Keratinocyte (primary cell): ENCODE data around the gene DPCD. TPM values are rescaled to one million over a fixed set of nuclear protein-coding genes. Genes with fewer than 3 reads are reported as not detected.

Source experiments
- DNase-seq: peaks from one replicate; pipeline ENCODE4 v3.0.0-alpha.2; 2011; ENCODE audit warnings: low read depth, missing footprints, low spot score
- FAIRE-seq: peaks from 2 replicates; lab custom pipeline; 2011; peaks lifted over from hg19 to GRCh38; lab: Jason Lieb, UNC
- H2AFZ ChIP-seq: 2 replicates; pipeline ENCODE4 v1.6.0; 2012; ENCODE audit warnings: low read length, control low read depth, inconsistent platforms; ENCODE audit not compliant: control insufficient read depth
- H3K27ac ChIP-seq: 2 replicates; pipeline ENCODE4 v1.5.1; 2011; ENCODE audit warnings: low read length; ENCODE audit not compliant: control insufficient read depth, insufficient read depth
- H3K27me3 ChIP-seq: 3 replicates; pipeline ENCODE4 v1.6.0; 2011; ENCODE audit warnings: low read length; ENCODE audit not compliant: control insufficient read depth, insufficient read depth; ENCODE audit errors: extremely low read depth
- H3K36me3 ChIP-seq, 2 experiments: 2 replicates in 1 of 2; 3 replicates in 1 of 2; pipeline ENCODE4 v1.5.1; 2011; ENCODE audit warnings: low read length in 2 of 2, mild to moderate bottlenecking in 1 of 2; ENCODE audit not compliant: control insufficient read depth in 2 of 2, insufficient read depth in 2 of 2; ENCODE audit errors: extremely low read depth in 1 of 2
- H3K4me1 ChIP-seq: 3 replicates; pipeline ENCODE4 v1.5.1; 2011; ENCODE audit warnings: low read length; ENCODE audit not compliant: control insufficient read depth, insufficient read depth; ENCODE audit errors: extremely low read depth
- H3K4me2 ChIP-seq: 3 replicates; pipeline ENCODE4 v1.6.0; 2011; ENCODE audit warnings: low read depth, low read length; ENCODE audit not compliant: control insufficient read depth, insufficient read depth; ENCODE audit errors: extremely low read depth
- H3K4me3 ChIP-seq, 3 experiments: fragments of 200-600 bp in 1 of 3; sonication (generic) in 1 of 3; 2 replicates in 2 of 3; 3 replicates in 1 of 3; pipeline ENCODE4 v1.5.1; 2011 to 2016; ENCODE audit warnings: low read length in 3 of 3, mild to moderate bottlenecking in 3 of 3, control low read depth in 2 of 3, inconsistent platforms in 1 of 3, low read depth in 1 of 3, mixed read lengths in 1 of 3, mixed run types in 1 of 3, moderate library complexity in 1 of 3; ENCODE audit not compliant: control insufficient read depth in 2 of 3, insufficient read depth in 2 of 3; ENCODE audit errors: extremely low read depth in 1 of 3
- H3K79me2 ChIP-seq: 2 replicates; pipeline ENCODE4 v1.6.0; 2012; ENCODE audit warnings: low read length; ENCODE audit not compliant: control insufficient read depth, insufficient read depth
- H3K9ac ChIP-seq: 3 replicates; pipeline ENCODE4 v1.6.0; 2011; ENCODE audit warnings: low read length; ENCODE audit not compliant: control insufficient read depth, insufficient read depth; ENCODE audit errors: extremely low read depth
- H3K9me1 ChIP-seq: 3 replicates; pipeline ENCODE4 v1.6.0; 2011; ENCODE audit warnings: low read length; ENCODE audit not compliant: control insufficient read depth, insufficient read depth; ENCODE audit errors: extremely low read depth
- H3K9me3 ChIP-seq: 2 replicates; pipeline ENCODE4 v1.5.1; 2012; ENCODE audit warnings: low read depth, low read length; ENCODE audit not compliant: control insufficient read depth
- H4K20me1 ChIP-seq: 3 replicates; pipeline ENCODE4 v1.6.0; 2011; ENCODE audit warnings: low read length; ENCODE audit not compliant: control insufficient read depth, insufficient read depth; ENCODE audit errors: extremely low read depth
- EZH2 ChIP-seq: IDR thresholded peaks from one replicate; pipeline ENCODE4 v1.6.1; 2012; ENCODE audit warnings: inconsistent platforms, mild to moderate bottlenecking, low read length, moderate library complexity
- dilution Hi-C: fragments of 300-500 bp; cut with MboI; formaldehyde crosslinking; loops from one replicate; pipeline ENCODE4 v1.7.0; 2020; ENCODE audit warnings: low sequenced_read_pairs; ENCODE audit not compliant: extremely low pct_ligation_motif_present
- polyA plus RNA-seq, 5 experiments: library from polyadenylated mRNA; depleted of rRNA in 3 of 5; stranded (reverse) in 3 of 5; stranded (forward) in 1 of 5; unstranded in 1 of 5; fragments of >200 nt; gene quantifications; 1 replicate in 1 of 5; 2 replicates in 3 of 5; 3 replicates in 1 of 5; pipeline versions ENCODE4 v1.2.1 to v1.2.3, GENCODE V29; 2011 to 2012; ENCODE audit warnings: missing spikeins in 2 of 5, low read depth in 1 of 5, low replicate concordance in 1 of 5
- TF ChIP-seq, protein P1 (sequence below), 3 experiments: IDR thresholded peaks in 1 of 3; conservative IDR thresholded peaks in 1 of 3; optimal IDR thresholded peaks in 1 of 3; 2 replicates in 2 of 3; 3 replicates in 1 of 3; pipeline versions ENCODE3 to v1.5.1; 2011; ENCODE audit warnings: low read length in 3 of 3, mild to moderate bottlenecking in 3 of 3, moderate library complexity in 2 of 3, control low read depth in 1 of 3, inconsistent platforms in 1 of 3; ENCODE audit not compliant: insufficient read depth in 2 of 3; ENCODE audit errors: extremely low read depth in 1 of 3

The DPCD gene
- polyA plus RNA-seq, 1 donor (not counting 4 experiments of a cell fraction or from before 2014, with no cell fraction given) = 58.1 TPM

- Histone ChIP-seq H3K27ac (no peak overlapping the region), H2AFZ (no peak overlapping the region), H3K27me3 (no peaks in the 10 kb centered on the region), H3K79me2 (no peaks in the 10 kb centered on the region), H4K20me1 (no peaks in the 10 kb centered on the region), H3K36me3 (peaks cover 0 to 4% of the 10 kb centered on the region in 2 experiments), H3K9me3 (no peaks in the 10 kb centered on the region), H3K4me1 (no peaks in the 10 kb centered on the region), H3K9ac (no peak overlapping the region), H3K9me1 (no peaks in the 10 kb centered on the region), H3K4me3 (no peak overlapping the region), H3K4me2 (no peak overlapping the region)
- DNase-seq (no peak), FAIRE-seq (no peak)
- TF ChIP-seq EZH2 = no peak
- TF ChIP-seq, protein P1, sequence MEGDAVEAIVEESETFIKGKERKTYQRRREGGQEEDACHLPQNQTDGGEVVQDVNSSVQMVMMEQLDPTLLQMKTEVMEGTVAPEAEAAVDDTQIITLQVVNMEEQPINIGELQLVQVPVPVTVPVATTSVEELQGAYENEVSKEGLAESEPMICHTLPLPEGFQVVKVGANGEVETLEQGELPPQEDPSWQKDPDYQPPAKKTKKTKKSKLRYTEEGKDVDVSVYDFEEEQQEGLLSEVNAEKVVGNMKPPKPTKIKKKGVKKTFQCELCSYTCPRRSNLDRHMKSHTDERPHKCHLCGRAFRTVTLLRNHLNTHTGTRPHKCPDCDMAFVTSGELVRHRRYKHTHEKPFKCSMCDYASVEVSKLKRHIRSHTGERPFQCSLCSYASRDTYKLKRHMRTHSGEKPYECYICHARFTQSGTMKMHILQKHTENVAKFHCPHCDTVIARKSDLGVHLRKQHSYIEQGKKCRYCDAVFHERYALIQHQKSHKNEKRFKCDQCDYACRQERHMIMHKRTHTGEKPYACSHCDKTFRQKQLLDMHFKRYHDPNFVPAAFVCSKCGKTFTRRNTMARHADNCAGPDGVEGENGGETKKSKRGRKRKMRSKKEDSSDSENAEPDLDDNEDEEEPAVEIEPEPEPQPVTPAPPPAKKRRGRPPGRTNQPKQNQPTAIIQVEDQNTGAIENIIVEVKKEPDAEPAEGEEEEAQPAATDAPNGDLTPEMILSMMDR (optimal IDR thresholded peaks at IDR 0.05 in 1 of 3, IDR thresholded peaks at IDR 0.05 in 1 of 3, conservative IDR thresholded peaks at IDR 0.05 in 1 of 3; ENCODE audit: extremely low read depth in 1 of 3, insufficient read depth in 2 of 3, low read length in 3 of 3) = no peak
- dilution Hi-C loops = no loop called here
Observed at GRCh38 chr10:101649525-101650085, 61.5 kb downstream of the DPCD start.

- FAIRE-seq = no peak
- H3K9me3 ChIP-seq = no peaks in the 10 kb centered on the region
- no peak overlapping the region for H2AFZ ChIP-seq
- no peaks in the 10 kb centered on the region for H3K4me1 ChIP-seq
- H3K36me3 ChIP-seq = peaks cover 5 to 10% of the 10 kb centered on the region in 2 experiments
- H3K9ac ChIP-seq = no peak overlapping the region
- dilution Hi-C loops = no loop called here
- H3K4me2 ChIP-seq = no peak overlapping the region
- no peaks in the 10 kb centered on the region for H3K79me2 ChIP-seq
- H3K4me3 ChIP-seq = no peak overlapping the region
- no peak for DNase-seq
- no peak for TF ChIP-seq EZH2
- TF ChIP-seq, protein P1 (optimal IDR thresholded peaks at IDR 0.05 in 1 of 3, IDR thresholded peaks at IDR 0.05 in 1 of 3, conservative IDR thresholded peaks at IDR 0.05 in 1 of 3; ENCODE audit: extremely low read depth in 1 of 3, insufficient read depth in 2 of 3, low read length in 3 of 3) = no peak
- peaks cover 2% of the 10 kb centered on the region for H3K9me1 ChIP-seq
- H3K27ac ChIP-seq = no peak overlapping the region
- H4K20me1 ChIP-seq = no peaks in the 10 kb centered on the region
- no peaks in the 10 kb centered on the region for H3K27me3 ChIP-seq
Observed at GRCh38 chr10:101650863-101651262, 62.7 kb downstream of the DPCD start.
